A549 (cell line): ENCODE measurements around the gene CBY2.
"Not testable (repeated sequence)": the region's sequence is repeated elsewhere in the genome, so short reads cannot be mapped to it uniquely, and the experiment has no call there.

Source experiments
- BCL3 ChIP-seq: fragments of >200 bp; sonication (Bioruptor Twin); formaldehyde crosslinking; IDR thresholded peaks from 3 replicates; pipeline ENCODE4 v1.6.1; 2016
- CTCF ChIP-seq: fragments of >200 bp; sonication (Bioruptor Twin); formaldehyde crosslinking; IDR thresholded peaks from 3 replicates; pipeline ENCODE4 v1.5.1; 2016
- EHMT2 ChIP-seq: fragments of 200-600 bp; sonication (generic); IDR thresholded peaks from 2 replicates; pipeline ENCODE4 v1.6.1; 2016; ENCODE audit warnings: antibody characterized with exemption, low read depth, mild to moderate bottlenecking, moderate library complexity
- EP300 ChIP-seq, 2 experiments: fragments of >200 bp; sonication (Bioruptor Twin); formaldehyde crosslinking; IDR thresholded peaks; 2 replicates in 1 of 2; 3 replicates in 1 of 2; pipeline ENCODE4 v1.6.1; 2016 to 2017
- ESRRA ChIP-seq: fragments of 150-350 bp; IDR thresholded peaks from 2 replicates; pipeline ENCODE4 v1.6.1; 2014; ENCODE audit warnings: mild to moderate bottlenecking, low read length, borderline replicate concordance
- HMGXB4 ChIP-seq: fragments of 250-450 bp; sonication (Bioruptor Pico); IDR thresholded peaks from 2 replicates; pipeline ENCODE4 v1.5.0; 2021; ENCODE audit warnings: mild to moderate bottlenecking, moderate library complexity, borderline replicate concordance
- HOXB5 ChIP-seq: fragments of 250-450 bp; sonication (Bioruptor Pico); IDR thresholded peaks from 2 replicates; pipeline ENCODE4 v1.5.0; 2020; ENCODE audit warnings: mild to moderate bottlenecking, moderate library complexity
- RAD21 ChIP-seq, 2 experiments: fragments of >200 bp in 1 of 2; sonication (Bioruptor Twin) in 1 of 2; formaldehyde crosslinking in 1 of 2; IDR thresholded peaks in 1 of 2; conservative IDR thresholded peaks in 1 of 2; 2 replicates in 1 of 2; 3 replicates in 1 of 2; pipeline ENCODE4 v1.6.1; 2012 to 2018; ENCODE audit warnings: inconsistent platforms in 1 of 2
- REST ChIP-seq: fragments of 200-600 bp; sonication (generic); IDR thresholded peaks from 2 replicates; pipeline ENCODE4 v1.6.1; 2016; ENCODE audit warnings: antibody characterized with exemption, mild to moderate bottlenecking, moderate library complexity
- RNF2 ChIP-seq: fragments of 200-600 bp; sonication (generic); IDR thresholded peaks from 2 replicates; pipeline ENCODE4 v1.6.1; 2016; ENCODE audit warnings: low read depth, mild to moderate bottlenecking, antibody characterized with exemption, moderate library complexity, borderline replicate concordance
- TF ChIP-seq, protein P1 (sequence below): fragments of 150-350 bp; IDR thresholded peaks from 2 replicates; pipeline ENCODE4 v1.6.1; 2014; ENCODE audit warnings: low read depth, mild to moderate bottlenecking, low read length
- TF ChIP-seq, protein P2 (sequence below): IDR thresholded peaks from 2 replicates; pipeline ENCODE4 v1.6.1; 2012

DNA sequence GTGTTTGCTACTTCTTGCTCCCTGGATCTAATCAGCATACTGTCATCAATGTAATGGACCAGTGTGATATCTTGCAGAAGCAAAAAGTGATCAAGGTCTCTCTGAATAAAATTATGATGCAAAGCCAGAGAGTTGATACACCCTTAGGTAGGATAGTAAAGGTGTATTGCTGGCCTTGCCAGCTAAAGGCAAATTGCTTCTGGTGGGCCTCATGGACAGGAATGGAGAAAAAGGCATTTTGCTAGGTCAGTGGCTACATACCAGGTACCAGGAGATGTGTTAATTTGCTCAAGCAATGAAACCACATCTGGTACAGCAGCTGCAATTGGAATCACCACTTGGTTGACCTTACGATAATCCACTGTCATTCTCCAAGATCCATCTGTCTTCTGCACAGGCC lies 54.4 kb downstream of the CBY2 start:
- TF ChIP-seq, protein P1, sequence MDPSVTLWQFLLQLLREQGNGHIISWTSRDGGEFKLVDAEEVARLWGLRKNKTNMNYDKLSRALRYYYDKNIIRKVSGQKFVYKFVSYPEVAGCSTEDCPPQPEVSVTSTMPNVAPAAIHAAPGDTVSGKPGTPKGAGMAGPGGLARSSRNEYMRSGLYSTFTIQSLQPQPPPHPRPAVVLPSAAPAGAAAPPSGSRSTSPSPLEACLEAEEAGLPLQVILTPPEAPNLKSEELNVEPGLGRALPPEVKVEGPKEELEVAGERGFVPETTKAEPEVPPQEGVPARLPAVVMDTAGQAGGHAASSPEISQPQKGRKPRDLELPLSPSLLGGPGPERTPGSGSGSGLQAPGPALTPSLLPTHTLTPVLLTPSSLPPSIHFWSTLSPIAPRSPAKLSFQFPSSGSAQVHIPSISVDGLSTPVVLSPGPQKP = not testable (repeated sequence)
- TF ChIP-seq BCL3; CTCF; RNF2; HMGXB4 (CRISPR knock-in tag); EHMT2; ESRRA; REST; EP300 (IDR thresholded peaks at IDR 0.05); HOXB5; RAD21 (conservative IDR thresholded peaks at IDR 0.05 in 1 of 2, IDR thresholded peaks at IDR 0.05 in 1 of 2): not testable (repeated sequence)
- TF ChIP-seq, protein P2, sequence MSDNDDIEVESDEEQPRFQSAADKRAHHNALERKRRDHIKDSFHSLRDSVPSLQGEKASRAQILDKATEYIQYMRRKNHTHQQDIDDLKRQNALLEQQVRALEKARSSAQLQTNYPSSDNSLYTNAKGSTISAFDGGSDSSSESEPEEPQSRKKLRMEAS = not testable (repeated sequence)
